HEK293 (cell line): ENCODE measurements around the gene ARHGAP35.

ENCODE experiments used
- FEZF1 ChIP-seq: fragments of 450-650 bp; formaldehyde crosslinking; IDR thresholded peaks from 2 replicates; pipeline ENCODE4 v1.5.1; 2016; ENCODE audit warnings: missing biosample characterization, missing genetic modification characterization
- GLI4 ChIP-seq: fragments of 450-650 bp; formaldehyde crosslinking; IDR thresholded peaks from 2 replicates; pipeline ENCODE4 v1.5.1; 2016; ENCODE audit warnings: missing biosample characterization, missing genetic modification characterization
- KLF1 ChIP-seq: fragments of 450-650 bp; formaldehyde crosslinking; IDR thresholded peaks from 2 replicates; pipeline ENCODE4 v1.5.1; 2016; ENCODE audit warnings: missing biosample characterization, missing genetic modification characterization
- KLF8 ChIP-seq: fragments of 450-650 bp; formaldehyde crosslinking; IDR thresholded peaks from 2 replicates; pipeline ENCODE4 v1.5.1; 2016; ENCODE audit warnings: missing biosample characterization, missing genetic modification characterization
- MEIS1 ChIP-seq: sonication (generic); formaldehyde crosslinking; IDR thresholded peaks from 2 replicates; pipeline ENCODE4 v1.8.1; 2022; ENCODE audit warnings: missing genetic modification reagents, mild to moderate bottlenecking, borderline replicate concordance
- PBX3 ChIP-seq: sonication (generic); formaldehyde crosslinking; IDR thresholded peaks from 2 replicates; pipeline ENCODE4 v1.8.1; 2022; ENCODE audit warnings: mild to moderate bottlenecking, moderate library complexity, missing genetic modification reagents
- PRDM1 ChIP-seq: fragments of 450-650 bp; formaldehyde crosslinking; IDR thresholded peaks from 2 replicates; pipeline ENCODE4; 2016; ENCODE audit warnings: missing biosample characterization, missing genetic modification characterization
- REPIN1 ChIP-seq: fragments of 450-650 bp; formaldehyde crosslinking; IDR thresholded peaks from 2 replicates; pipeline ENCODE4 v1.5.1; 2017; ENCODE audit warnings: missing biosample characterization, missing genetic modification characterization, low read depth
- TCF7L2 ChIP-seq: IDR thresholded peaks from 2 replicates; pipeline ENCODE4 v1.6.1; 2011; ENCODE audit warnings: low read depth, mild to moderate bottlenecking, inconsistent platforms, low read length, moderate library complexity, borderline replicate concordance
- YY1 ChIP-seq: fragments of 450-650 bp; formaldehyde crosslinking; IDR thresholded peaks from 2 replicates; pipeline ENCODE4 v1.5.1; 2018; ENCODE audit warnings: missing biosample characterization, missing genetic modification characterization
- ZFP37 ChIP-seq: fragments of 450-650 bp; formaldehyde crosslinking; IDR thresholded peaks from 2 replicates; pipeline ENCODE4 v1.5.1; 2016; ENCODE audit warnings: missing biosample characterization, missing genetic modification characterization
- ZNF155 ChIP-seq: fragments of 450-650 bp; formaldehyde crosslinking; IDR thresholded peaks from 2 replicates; pipeline ENCODE4 v1.5.1; 2016; ENCODE audit warnings: missing biosample characterization, missing genetic modification characterization
- ZNF19 ChIP-seq: fragments of 450-650 bp; formaldehyde crosslinking; IDR thresholded peaks from 2 replicates; pipeline ENCODE4; 2016; ENCODE audit warnings: missing biosample characterization, missing genetic modification characterization, low read depth
- ZNF2 ChIP-seq: fragments of 450-650 bp; formaldehyde crosslinking; IDR thresholded peaks from 2 replicates; pipeline ENCODE4 v1.5.1; 2016; ENCODE audit warnings: missing biosample characterization, missing genetic modification characterization
- ZNF692 ChIP-seq: fragments of 450-650 bp; formaldehyde crosslinking; IDR thresholded peaks from 2 replicates; pipeline ENCODE4 v1.5.1; 2016; ENCODE audit warnings: missing biosample characterization, missing genetic modification characterization
- ZNF785 ChIP-seq: fragments of 450-650 bp; formaldehyde crosslinking; IDR thresholded peaks from 2 replicates; pipeline ENCODE4 v1.5.1; 2016; ENCODE audit warnings: missing biosample characterization, missing genetic modification characterization
- ZNF843 ChIP-seq: fragments of 450-650 bp; formaldehyde crosslinking; IDR thresholded peaks from 2 replicates; pipeline ENCODE4 v1.5.1; 2016; ENCODE audit warnings: missing biosample characterization, missing genetic modification characterization
- ZSCAN30 ChIP-seq: fragments of 450-650 bp; IDR thresholded peaks from 2 replicates; pipeline ENCODE4 v1.5.1; 2018; ENCODE audit warnings: missing biosample characterization, mild to moderate bottlenecking, missing genetic modification characterization, moderate library complexity
- ZSCAN4 ChIP-seq: fragments of 450-650 bp; formaldehyde crosslinking; IDR thresholded peaks from 2 replicates; pipeline ENCODE4 v1.5.1; 2017; ENCODE audit warnings: missing biosample characterization, missing genetic modification characterization
- TF ChIP-seq, protein P1 (sequence below): fragments of 450-650 bp; formaldehyde crosslinking; IDR thresholded peaks from 2 replicates; pipeline ENCODE4 v1.5.1; 2017; ENCODE audit warnings: missing biosample characterization, missing genetic modification characterization
- TF ChIP-seq, protein P2 (sequence below): fragments of 450-650 bp; formaldehyde crosslinking; IDR thresholded peaks from 2 replicates; pipeline ENCODE4 v1.5.1; 2016; ENCODE audit warnings: missing biosample characterization, missing genetic modification characterization
- TF ChIP-seq, protein P3 (sequence below): fragments of 450-650 bp; formaldehyde crosslinking; IDR thresholded peaks from 2 replicates; pipeline ENCODE4 v1.5.1; 2016; ENCODE audit warnings: missing biosample characterization, missing genetic modification characterization
- TF ChIP-seq, protein P4 (sequence below): fragments of 450-650 bp; formaldehyde crosslinking; IDR thresholded peaks from 2 replicates; pipeline ENCODE4 v1.5.1; 2016; ENCODE audit warnings: missing biosample characterization, missing genetic modification characterization

The ARHGAP35 gene

GRCh38 chr19:46860125-46860845 lies 512 bp upstream of the ARHGAP35 start (continued):
- TF ChIP-seq, protein P1, sequence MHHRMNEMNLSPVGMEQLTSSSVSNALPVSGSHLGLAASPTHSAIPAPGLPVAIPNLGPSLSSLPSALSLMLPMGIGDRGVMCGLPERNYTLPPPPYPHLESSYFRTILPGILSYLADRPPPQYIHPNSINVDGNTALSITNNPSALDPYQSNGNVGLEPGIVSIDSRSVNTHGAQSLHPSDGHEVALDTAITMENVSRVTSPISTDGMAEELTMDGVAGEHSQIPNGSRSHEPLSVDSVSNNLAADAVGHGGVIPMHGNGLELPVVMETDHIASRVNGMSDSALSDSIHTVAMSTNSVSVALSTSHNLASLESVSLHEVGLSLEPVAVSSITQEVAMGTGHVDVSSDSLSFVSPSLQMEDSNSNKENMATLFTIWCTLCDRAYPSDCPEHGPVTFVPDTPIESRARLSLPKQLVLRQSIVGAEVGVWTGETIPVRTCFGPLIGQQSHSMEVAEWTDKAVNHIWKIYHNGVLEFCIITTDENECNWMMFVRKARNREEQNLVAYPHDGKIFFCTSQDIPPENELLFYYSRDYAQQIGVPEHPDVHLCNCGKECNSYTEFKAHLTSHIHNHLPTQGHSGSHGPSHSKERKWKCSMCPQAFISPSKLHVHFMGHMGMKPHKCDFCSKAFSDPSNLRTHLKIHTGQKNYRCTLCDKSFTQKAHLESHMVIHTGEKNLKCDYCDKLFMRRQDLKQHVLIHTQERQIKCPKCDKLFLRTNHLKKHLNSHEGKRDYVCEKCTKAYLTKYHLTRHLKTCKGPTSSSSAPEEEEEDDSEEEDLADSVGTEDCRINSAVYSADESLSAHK (tag by site-specific recombination), result no peak
- TF ChIP-seq ZFP37 (tag by site-specific recombination) (0 out of 2 replicates have a peak, but pooled peaks have one; percentile 28), ZSCAN4 (no peak), PRDM1 (tag by site-specific recombination) (peak; percentile 70), ZSCAN30 (tag by site-specific recombination) (peak; percentile 75), TCF7L2 (no peak), ZNF692 (tag by site-specific recombination) (peak; percentile 80), ZNF843 (tag by site-specific recombination) (peak; percentile 46; the same call in 1 of the 2 replicates), FEZF1 (tag by site-specific recombination) (0 out of 2 replicates have a peak, but pooled peaks have one; percentile 6), KLF8 (tag by site-specific recombination) (peak; percentile 95), ZNF2 (tag by site-specific recombination) (peak; percentile 82), YY1 (peak; percentile 44; the same call in 1 of the 2 replicates), PBX3 (0 out of 2 replicates have a peak, but pooled peaks have one; percentile 75), ZNF785 (peak; percentile 74; the same call in 1 of the 2 replicates), KLF1 (peak; percentile 74), GLI4 (tag by site-specific recombination) (peak; percentile 81; the same call in 1 of the 2 replicates), MEIS1 (no peak), REPIN1 (peak; percentile 41; the same call in 1 of the 2 replicates), ZNF19 (tag by site-specific recombination) (no peak), ZNF155 (tag by site-specific recombination) (no peak)
- TF ChIP-seq, protein P2, sequence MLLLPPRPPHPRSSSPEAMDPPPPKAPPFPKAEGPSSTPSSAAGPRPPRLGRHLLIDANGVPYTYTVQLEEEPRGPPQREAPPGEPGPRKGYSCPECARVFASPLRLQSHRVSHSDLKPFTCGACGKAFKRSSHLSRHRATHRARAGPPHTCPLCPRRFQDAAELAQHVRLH (tag by site-specific recombination), result peak; percentile 53; the same call in 1 of the 2 replicates
- TF ChIP-seq, protein P3, sequence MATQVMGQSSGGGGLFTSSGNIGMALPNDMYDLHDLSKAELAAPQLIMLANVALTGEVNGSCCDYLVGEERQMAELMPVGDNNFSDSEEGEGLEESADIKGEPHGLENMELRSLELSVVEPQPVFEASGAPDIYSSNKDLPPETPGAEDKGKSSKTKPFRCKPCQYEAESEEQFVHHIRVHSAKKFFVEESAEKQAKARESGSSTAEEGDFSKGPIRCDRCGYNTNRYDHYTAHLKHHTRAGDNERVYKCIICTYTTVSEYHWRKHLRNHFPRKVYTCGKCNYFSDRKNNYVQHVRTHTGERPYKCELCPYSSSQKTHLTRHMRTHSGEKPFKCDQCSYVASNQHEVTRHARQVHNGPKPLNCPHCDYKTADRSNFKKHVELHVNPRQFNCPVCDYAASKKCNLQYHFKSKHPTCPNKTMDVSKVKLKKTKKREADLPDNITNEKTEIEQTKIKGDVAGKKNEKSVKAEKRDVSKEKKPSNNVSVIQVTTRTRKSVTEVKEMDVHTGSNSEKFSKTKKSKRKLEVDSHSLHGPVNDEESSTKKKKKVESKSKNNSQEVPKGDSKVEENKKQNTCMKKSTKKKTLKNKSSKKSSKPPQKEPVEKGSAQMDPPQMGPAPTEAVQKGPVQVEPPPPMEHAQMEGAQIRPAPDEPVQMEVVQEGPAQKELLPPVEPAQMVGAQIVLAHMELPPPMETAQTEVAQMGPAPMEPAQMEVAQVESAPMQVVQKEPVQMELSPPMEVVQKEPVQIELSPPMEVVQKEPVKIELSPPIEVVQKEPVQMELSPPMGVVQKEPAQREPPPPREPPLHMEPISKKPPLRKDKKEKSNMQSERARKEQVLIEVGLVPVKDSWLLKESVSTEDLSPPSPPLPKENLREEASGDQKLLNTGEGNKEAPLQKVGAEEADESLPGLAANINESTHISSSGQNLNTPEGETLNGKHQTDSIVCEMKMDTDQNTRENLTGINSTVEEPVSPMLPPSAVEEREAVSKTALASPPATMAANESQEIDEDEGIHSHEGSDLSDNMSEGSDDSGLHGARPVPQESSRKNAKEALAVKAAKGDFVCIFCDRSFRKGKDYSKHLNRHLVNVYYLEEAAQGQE (tag by site-specific recombination), result peak; percentile 11; the same call in 1 of the 2 replicates
- TF ChIP-seq, protein P4, sequence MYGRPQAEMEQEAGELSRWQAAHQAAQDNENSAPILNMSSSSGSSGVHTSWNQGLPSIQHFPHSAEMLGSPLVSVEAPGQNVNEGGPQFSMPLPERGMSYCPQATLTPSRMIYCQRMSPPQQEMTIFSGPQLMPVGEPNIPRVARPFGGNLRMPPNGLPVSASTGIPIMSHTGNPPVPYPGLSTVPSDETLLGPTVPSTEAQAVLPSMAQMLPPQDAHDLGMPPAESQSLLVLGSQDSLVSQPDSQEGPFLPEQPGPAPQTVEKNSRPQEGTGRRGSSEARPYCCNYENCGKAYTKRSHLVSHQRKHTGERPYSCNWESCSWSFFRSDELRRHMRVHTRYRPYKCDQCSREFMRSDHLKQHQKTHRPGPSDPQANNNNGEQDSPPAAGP, result peak; percentile 58
